Panc1 (cell line): ENCODE data around the gene HYPK. TPM values are rescaled to one million over a fixed set of nuclear protein-coding genes. Genes with fewer than 3 reads are reported as not detected.

ENCODE experiments used
- ATAC-seq: fragments of 200-7000 bp; cut with Tn5 transposase; 2 replicates; pipeline ENCODE4 v1.9.1; 2020; ENCODE audit warnings: mild to moderate bottlenecking, moderate library complexity
- BruUV-seq: library from RNA; stranded (reverse); fragments of 400-500 nt; replicated peaks from 2 replicates; lab custom pipeline; 2021; lab: Mats Ljungman, UMichigan
- CTCF ChIA-PET: fragments of 300-600 bp; sonication (Branson Sonifier 250); formaldehyde crosslinking; loops from one replicate; lab custom pipeline; 2022; ENCODE audit warnings: antibody characterized with exemption; lab: Charles Lee
- POLR2A ChIA-PET: fragments of 300-600 bp; sonication (Branson Sonifier 250); formaldehyde crosslinking; loops from one replicate; lab custom pipeline; 2022; ENCODE audit warnings: antibody characterized with exemption; lab: Charles Lee
- DNase-seq: peaks from one replicate; pipeline ENCODE4 v3.0.0-alpha.2; 2010; ENCODE audit warnings: low read depth, low spot score
- H3K27ac ChIP-seq: 2 replicates; pipeline ENCODE4 v1.5.1; 2011; ENCODE audit warnings: mild to moderate bottlenecking, low read length, inconsistent platforms
- H3K27me3 ChIP-seq: fragments of 200-500 bp; sonication (Bioruptor generic); 2 replicates; pipeline ENCODE4 v1.6.0; 2014; ENCODE audit warnings: low read length, inconsistent platforms; ENCODE audit not compliant: control insufficient read depth, insufficient read depth
- H3K36me3 ChIP-seq: fragments of 200-500 bp; sonication (Bioruptor generic); 2 replicates; pipeline ENCODE4 v1.5.1; 2014; ENCODE audit warnings: inconsistent platforms, mild to moderate bottlenecking, low read length, moderate library complexity; ENCODE audit not compliant: control insufficient read depth, insufficient read depth
- H3K4me1 ChIP-seq: 2 replicates; pipeline ENCODE4 v1.5.1; 2011; ENCODE audit warnings: inconsistent platforms, mild to moderate bottlenecking, low read length, moderate library complexity; ENCODE audit not compliant: control insufficient read depth, insufficient read depth
- H3K4me3 ChIP-seq, 2 experiments: 2 replicates each; pipeline ENCODE4 v1.5.1; 2011 to 2012; ENCODE audit warnings: low read depth in 2 of 2, low read length in 2 of 2, mild to moderate bottlenecking in 2 of 2, inconsistent platforms in 1 of 2, moderate library complexity in 1 of 2
- H3K9me3 ChIP-seq: fragments of 200-500 bp; sonication (Bioruptor generic); 2 replicates; pipeline ENCODE4 v1.5.1; 2014; ENCODE audit warnings: low read depth, mild to moderate bottlenecking, inconsistent platforms, low read length, moderate library complexity; ENCODE audit not compliant: control insufficient read depth, insufficient read depth
- CTCF ChIP-seq: fragments of 450-650 bp; IDR thresholded peaks from 2 replicates; pipeline ENCODE4 v1.5.1; 2017; ENCODE audit warnings: mild to moderate bottlenecking
- POLR2AphosphoS5 ChIP-seq: IDR thresholded peaks from 2 replicates; pipeline ENCODE4 v1.6.1; 2012; ENCODE audit warnings: mild to moderate bottlenecking, low read depth, low read length, moderate library complexity
- SIN3A ChIP-seq: IDR thresholded peaks from 2 replicates; pipeline ENCODE4 v1.6.1; 2012; ENCODE audit warnings: low read depth, mild to moderate bottlenecking, low read length, moderate library complexity, borderline replicate concordance; ENCODE audit not compliant: insufficient read depth
- TCF7L2 ChIP-seq: IDR thresholded peaks from 2 replicates; pipeline ENCODE4 v1.6.1; 2011; ENCODE audit warnings: mild to moderate bottlenecking, low read depth, low read length, inconsistent platforms
- in situ Hi-C: cut with HindIII; loops from 2 replicates; pipeline ENCODE4 v1.10.0; 2016; ENCODE audit warnings: low sequenced_read_pairs, low pct_unique_long_range_greater_than_20kb
- intact Hi-C: fragments of 100-400 bp; cut with micrococcal nuclease; formaldehyde crosslinking; loops from one replicate; pipeline ENCODE4 v1.10.0; 2022; ENCODE audit not compliant: unreplicated experiment
- total RNA-seq: library from RNA; stranded (reverse); gene quantifications from one replicate; pipeline ENCODE4 v1.2.1, GENCODE V29; 2021; ENCODE audit not compliant: unreplicated experiment
- TF ChIP-seq, protein P1 (sequence below), 2 experiments: IDR thresholded peaks; 2 replicates each; pipeline ENCODE4 v1.6.1; 2011 to 2012; ENCODE audit warnings: low read depth in 2 of 2, control low read depth in 1 of 2, low read length in 1 of 2, mild to moderate bottlenecking in 1 of 2, moderate library complexity in 1 of 2; ENCODE audit not compliant: insufficient read depth in 1 of 2

Gene HYPK
- total RNA-seq, 1 experiment from 2014 or later: 24.8 TPM

DNA sequence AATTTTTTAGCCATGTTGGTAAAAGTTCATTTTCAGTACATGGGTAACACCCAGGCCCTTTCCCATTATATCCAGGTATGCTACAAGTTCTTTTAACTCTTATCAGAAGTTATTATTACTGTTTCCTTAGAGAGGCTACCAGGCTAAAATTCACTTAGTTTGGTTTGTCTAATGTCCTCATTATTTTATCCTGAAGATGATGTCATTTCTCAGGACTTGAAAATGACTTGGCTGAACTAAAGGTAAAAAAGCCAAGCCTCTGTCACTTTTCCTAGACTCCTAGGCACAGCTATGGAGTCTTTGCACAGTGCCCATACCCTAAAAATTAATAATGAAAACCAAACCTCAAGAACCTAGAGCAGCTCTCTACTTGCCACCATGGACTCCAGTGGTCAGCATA is 27.8 kb upstream of the HYPK start:
- no TSS peak for BruUV-seq
- no peak for ATAC-seq
- Histone ChIP-seq H3K27me3 (no peaks in the 10 kb centered on the region), H3K4me3 (no peak overlapping the region), H3K4me1 (0 out of 2 replicates have a peak, but pooled peaks cover 3% of the 10 kb centered on the region), H3K9me3 (no peaks in the 10 kb centered on the region), H3K36me3 (peaks cover 34% of the 10 kb centered on the region), H3K27ac (no peak overlapping the region)
- in situ Hi-C loops (no loop called here), intact Hi-C loops (no loop called here)
- POLR2A ChIA-PET: no interaction called here
- CTCF ChIA-PET: no interaction called here
- DNase-seq: no peak
- TF ChIP-seq, protein P1, sequence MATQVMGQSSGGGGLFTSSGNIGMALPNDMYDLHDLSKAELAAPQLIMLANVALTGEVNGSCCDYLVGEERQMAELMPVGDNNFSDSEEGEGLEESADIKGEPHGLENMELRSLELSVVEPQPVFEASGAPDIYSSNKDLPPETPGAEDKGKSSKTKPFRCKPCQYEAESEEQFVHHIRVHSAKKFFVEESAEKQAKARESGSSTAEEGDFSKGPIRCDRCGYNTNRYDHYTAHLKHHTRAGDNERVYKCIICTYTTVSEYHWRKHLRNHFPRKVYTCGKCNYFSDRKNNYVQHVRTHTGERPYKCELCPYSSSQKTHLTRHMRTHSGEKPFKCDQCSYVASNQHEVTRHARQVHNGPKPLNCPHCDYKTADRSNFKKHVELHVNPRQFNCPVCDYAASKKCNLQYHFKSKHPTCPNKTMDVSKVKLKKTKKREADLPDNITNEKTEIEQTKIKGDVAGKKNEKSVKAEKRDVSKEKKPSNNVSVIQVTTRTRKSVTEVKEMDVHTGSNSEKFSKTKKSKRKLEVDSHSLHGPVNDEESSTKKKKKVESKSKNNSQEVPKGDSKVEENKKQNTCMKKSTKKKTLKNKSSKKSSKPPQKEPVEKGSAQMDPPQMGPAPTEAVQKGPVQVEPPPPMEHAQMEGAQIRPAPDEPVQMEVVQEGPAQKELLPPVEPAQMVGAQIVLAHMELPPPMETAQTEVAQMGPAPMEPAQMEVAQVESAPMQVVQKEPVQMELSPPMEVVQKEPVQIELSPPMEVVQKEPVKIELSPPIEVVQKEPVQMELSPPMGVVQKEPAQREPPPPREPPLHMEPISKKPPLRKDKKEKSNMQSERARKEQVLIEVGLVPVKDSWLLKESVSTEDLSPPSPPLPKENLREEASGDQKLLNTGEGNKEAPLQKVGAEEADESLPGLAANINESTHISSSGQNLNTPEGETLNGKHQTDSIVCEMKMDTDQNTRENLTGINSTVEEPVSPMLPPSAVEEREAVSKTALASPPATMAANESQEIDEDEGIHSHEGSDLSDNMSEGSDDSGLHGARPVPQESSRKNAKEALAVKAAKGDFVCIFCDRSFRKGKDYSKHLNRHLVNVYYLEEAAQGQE (IDR thresholded peaks at IDR 0.05; ENCODE audit: insufficient read depth in 1 of 2, low read depth in 2 of 2, low read length in 1 of 2): no peak
- TF ChIP-seq POLR2AphosphoS5: no peak
- no peak for TF ChIP-seq CTCF
- no peak for TF ChIP-seq SIN3A
- no peak for TF ChIP-seq TCF7L2

DNA sequence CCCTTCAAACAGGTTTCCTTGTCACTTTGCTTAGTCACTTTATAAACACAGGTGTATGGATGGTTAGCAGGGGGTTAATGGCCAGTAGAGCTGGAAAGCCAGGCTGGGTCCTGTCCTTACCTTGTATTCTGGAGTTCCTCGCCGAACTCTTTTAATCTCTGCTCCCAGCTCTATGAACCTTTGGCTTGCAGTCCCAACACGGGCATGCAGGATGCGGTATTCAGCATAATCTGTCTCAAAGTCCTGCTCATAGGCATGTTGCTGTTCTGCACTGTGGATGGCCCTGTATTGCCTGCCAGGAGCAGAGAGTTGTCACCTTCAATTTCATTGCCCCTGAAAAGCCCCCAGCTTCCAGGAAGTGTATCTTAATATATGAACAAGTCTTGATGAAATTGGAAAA is 26.3 kb upstream of the HYPK start:
- TF ChIP-seq POLR2AphosphoS5 (no peak), CTCF (no peak), TCF7L2 (no peak), SIN3A (no peak)
- TF ChIP-seq, protein P1 (IDR thresholded peaks at IDR 0.05; ENCODE audit: insufficient read depth in 1 of 2, low read depth in 2 of 2, low read length in 1 of 2): no peak
- H3K36me3 ChIP-seq: peaks cover 27% of the 10 kb centered on the region
- intact Hi-C loops (no loop called here), in situ Hi-C loops (no loop called here)
- DNase-seq: no peak
- no peaks in the 10 kb centered on the region for H3K27me3 ChIP-seq
- H3K27ac ChIP-seq: no peak overlapping the region
- ChIA-PET CTCF (no interaction called here), POLR2A (no interaction called here)
- H3K4me3 ChIP-seq: no peak overlapping the region
- no TSS peak for BruUV-seq
- H3K4me1 ChIP-seq: 0 out of 2 replicates have a peak, but pooled peaks cover 3% of the 10 kb centered on the region
- H3K9me3 ChIP-seq: no peaks in the 10 kb centered on the region
- ATAC-seq: no peak
